Activated CD4-positive, alpha-beta T cell treated with anti-CD3 and anti-CD28 coated beads for 24 hours (primary cell): ENCODE measurements around the gene CDX1.

Experiments
- DNase-seq, 2 donors: peaks; one replicate each; pipeline ENCODE4 v3.0.0-alpha.2; 2020; ENCODE audit warnings: low read depth in 2 of 2

The CDX1 gene

DNA sequence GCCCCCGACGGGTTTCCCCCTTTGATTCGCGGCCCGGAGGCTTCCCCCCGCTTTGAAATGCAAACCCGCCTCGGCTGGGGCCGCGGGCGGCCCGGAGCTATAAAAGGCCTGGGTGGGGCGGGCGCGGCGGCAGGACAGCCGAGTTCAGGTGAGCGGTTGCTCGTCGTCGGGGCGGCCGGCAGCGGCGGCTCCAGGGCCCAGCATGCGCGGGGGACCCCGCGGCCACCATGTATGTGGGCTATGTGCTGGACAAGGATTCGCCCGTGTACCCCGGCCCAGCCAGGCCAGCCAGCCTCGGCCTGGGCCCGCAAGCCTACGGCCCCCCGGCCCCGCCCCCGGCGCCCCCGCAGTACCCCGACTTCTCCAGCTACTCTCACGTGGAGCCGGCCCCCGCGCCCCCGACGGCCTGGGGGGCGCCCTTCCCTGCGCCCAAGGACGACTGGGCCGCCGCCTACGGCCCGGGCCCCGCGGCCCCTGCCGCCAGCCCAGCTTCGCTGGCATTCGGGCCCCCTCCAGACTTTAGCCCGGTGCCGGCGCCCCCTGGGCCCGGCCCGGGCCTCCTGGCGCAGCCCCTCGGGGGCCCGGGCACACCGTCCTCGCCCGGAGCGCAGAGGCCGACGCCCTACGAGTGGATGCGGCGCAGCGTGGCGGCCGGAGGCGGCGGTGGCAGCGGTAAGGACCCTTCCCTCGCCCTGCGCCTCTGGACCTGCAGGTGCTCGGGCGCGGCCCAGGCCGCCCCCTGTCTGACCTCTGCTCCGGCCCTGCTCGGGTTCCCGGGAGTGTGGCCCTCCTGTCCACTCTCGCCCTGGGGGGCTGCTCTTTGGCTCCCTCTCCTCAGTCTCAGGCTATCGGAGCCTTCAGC, at the start of gene CDX1:
Gene CDX1, plus strand, starts transcription at position 129 of the 862 bp plus-strand sequence. Its CDS starts 99 bp downstream, at position 228.
- DNase-seq = no peak

DNA sequence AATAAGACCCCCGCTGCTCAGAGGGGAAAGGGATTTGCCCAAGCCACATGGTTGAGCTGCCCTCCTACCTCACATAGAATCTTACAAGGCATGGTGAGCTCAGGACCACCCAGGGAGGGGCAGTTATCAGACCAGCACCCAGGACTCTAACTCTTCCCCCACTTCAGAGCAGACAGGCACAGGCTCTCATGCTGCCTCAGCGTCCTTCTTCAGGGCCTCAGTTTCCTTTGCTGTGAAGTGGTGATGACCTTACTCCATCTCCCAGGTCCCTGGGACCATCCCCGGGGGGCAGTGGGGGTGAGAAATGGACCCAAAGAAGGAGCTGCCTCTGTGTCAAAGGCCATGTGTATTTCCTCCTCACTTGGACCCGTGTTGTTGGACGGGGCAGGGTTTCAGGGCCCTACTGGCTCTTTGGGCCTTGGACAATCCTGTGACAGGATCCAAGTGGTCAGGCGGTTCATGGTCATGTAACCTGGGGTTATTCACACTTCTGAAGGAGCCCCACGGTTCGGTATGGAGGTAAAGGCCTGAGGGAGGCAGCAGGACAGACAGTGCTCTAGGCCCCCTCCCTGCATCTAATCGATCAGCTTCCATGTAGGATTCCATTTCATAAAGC, 48.5 kb upstream of the CDX1 start:
- no peak for DNase-seq

DNA sequence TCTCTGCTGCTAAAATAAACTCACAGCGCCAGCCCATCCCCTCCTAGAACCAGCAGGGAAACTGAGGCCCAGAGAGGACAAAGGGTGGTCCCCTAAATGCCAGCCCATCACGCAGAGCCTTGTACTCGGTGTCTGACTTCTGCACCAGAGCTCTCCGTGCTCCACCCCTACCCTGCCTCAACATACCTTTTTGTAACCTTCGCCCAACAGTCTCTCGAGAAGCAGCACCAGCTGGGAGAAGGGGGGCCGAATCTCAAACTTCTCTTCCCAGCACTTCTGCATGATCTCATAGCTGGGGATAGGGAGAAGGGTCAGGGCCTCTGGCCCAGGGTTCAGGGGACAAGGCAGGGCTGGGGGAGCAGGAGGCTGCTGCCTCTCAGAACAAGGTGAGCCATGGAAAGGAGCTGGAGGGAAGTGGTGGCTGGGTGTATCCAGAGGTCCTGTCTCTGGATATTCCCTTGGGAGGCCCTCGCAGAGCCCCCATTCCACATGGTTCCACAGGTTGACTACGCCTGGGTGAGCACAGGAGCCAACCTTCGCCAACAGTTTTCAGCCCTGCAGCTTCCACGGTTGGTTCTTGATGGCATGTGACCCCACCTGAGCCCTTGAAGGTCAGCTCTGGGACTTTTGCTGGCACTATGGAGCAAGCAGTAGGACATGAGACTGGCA, 47.9 kb upstream of the CDX1 start:
- no peak for DNase-seq

DNA sequence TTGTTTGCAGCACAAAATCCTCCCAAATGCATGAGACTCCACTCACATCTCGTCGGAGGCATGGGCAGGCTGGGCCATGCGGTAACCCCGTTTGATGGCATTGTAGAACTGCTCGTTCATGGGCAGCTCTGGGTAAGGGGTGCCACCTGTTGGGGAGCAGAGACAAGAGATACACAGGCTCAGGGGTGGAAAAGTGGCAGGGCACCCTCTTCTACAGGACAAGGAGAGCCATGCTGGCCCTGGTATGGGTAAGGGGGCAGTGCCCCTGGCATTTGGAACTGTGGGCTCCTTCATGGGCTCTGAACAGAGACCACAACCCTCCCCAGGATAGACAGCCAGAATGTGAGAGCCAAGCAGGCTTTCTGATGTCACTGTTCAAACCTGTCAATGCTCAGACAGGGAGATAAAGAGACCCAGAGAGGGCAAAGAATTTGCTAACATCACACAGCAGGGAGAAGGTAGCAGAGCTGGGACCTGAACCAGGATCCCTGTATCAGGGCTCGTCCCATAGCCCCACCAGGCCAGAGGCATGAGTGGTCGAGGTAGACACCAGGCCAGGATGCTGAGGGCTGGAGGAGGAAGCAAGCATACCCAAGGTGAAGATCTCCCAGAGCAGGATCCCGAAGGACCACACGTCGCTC, 47.0 kb upstream of the CDX1 start:
- DNase-seq = no peak

DNA sequence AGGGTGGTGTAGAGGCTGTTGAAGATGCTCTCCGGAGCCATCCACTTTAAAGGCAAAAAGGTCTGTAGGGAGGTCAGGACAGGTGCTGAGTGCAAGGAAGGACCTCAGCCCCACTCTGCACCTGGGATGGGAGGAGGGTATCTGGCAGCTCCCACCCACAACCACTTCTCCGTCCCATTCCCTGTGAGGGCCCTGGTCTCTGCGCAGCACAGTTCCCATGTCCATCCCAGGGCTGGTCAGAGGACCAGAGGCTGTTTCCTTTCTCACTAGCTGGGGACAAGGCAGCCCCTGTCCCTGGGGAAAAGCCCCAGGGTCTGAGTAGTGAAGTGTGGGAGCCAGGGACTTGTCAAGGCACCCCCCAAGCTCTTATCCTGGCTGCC, 46.5 kb upstream of the CDX1 start:
- DNase-seq = no peak

DNA sequence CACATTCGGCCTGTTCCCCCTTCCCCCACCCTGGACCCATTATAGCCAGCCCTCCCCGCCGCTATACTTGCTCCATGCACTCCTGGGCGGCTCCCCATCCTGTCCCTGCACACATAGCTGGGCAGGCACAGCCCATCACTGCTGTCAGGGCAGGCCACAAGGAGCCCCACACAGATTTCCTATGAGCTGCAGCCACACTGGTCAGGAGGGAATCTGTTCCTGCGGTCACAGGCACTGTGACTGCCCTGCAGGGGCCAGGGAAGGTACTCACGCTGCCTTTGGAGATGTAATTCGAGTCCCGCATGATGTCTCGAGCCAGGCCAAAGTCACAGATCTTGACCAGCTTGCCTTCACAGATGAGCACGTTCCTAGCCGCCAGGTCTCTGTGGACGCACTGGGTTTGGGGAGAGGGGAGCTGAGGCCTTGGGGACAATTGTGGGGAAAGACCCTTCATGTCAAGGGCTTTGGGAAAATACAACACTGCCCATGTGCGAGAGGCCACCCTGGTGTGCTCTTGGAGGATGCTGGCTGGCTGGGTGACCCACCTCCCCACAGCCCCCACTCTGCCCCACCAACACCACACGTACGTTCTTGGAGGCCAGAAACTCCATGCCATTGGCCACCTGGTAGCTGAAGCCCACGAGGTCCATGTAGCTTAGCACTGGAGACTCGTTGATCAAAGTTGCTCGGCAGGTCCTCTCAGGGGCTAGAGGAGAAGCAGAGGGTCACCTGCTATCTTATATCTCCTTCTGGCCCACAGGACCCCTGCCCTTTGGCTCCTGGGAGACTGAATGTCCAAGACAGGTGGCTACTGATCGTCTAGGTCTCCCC, 45.7 kb upstream of the CDX1 start:
- DNase-seq = no peak

DNA sequence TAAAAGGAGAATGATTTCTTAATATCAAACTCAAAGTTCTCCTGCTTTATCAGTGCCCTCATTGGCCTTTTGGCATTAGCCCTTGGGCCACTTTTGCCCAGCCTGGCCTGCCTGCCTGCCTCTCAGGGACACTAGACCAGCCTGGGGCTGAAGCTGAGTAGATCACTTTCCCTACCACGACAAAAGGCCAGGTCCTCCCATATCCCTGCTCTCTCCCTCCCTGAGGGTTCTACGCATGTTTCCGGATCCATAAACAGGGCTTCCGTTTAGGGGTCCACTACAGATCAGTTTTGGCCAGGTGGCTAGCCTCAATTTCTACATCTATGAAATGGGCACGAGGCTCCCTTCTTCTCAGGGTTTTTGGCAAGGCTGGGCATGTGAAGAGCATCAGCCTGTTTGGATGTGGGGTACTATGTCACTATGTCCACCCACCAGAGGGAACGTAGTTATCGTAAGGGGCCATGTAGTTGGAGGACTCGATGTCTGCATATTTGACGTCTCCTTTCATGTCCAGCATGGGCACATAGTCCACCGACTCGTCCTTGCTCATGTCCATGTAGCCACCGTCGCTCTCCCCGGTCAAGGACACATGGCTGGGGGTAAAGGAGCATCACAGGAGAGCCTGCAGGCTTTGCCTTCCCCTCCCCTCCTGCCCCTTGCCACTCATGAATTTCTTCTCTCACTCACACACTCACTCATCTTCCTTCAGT, 45.0 kb upstream of the CDX1 start:
- DNase-seq = no peak

DNA sequence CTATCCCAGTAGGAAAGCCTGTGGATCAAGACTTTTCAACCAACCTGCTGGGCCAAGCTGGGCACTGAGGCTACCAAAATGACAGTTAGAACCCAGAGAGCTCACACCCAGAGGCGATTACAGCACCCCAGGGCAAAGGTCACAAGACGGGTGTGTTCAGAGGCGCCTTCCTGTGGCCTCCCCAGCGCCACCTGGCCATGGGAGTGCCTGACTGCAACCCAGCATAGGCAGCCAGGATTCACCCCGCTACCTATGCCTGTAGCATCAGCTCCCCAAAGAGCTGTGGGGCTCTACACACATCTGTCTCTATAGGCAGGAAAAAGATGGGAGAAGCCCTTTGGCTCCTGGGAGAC, 44.4 kb upstream of the CDX1 start:
- no peak for DNase-seq

DNA sequence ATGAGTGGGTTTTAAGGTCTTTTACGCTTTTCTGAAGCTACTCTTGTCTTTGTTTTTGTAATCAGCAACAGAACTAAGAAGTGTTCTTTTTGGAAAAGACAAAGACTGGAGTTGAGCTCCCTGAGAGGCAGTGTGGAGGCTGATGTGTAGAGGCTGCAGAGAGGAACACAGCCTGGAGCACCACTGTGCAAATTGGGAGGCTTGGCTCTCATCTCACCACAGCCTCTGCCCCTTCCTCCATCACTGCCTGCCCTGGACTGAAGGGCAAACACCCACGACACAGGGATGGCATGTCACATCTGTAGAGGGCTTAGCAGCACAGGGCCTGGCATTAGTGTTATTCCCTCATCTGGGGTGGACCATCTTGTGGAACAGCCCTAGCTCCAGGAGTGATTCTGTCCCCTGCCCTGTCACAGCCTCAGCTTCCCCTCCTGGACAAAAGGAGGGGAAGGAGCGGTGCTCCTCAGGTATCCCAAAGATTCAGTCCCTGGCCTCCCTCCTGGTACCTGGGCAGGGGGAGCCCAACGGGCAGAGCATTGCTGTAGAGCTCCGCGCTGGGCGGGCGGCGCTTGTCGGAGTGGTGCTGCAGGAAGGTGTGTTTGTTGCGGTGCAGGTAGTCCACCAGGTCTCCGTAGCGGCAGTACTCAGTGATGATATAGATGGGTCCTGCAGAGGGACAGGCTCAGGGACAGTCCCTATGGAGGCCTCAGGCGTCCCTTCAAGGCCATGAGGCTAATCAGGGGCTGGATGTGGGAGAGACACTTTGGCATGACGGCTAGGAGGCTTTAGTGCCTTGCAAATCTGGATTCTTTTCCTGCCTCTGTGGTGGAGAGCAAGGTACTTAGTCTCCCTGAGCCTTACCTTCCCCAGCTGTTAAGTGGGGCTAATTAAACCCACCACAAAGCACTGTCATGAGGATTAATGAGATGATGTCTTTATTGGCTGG, 43.8 kb upstream of the CDX1 start:
- DNase-seq = no peak

DNA sequence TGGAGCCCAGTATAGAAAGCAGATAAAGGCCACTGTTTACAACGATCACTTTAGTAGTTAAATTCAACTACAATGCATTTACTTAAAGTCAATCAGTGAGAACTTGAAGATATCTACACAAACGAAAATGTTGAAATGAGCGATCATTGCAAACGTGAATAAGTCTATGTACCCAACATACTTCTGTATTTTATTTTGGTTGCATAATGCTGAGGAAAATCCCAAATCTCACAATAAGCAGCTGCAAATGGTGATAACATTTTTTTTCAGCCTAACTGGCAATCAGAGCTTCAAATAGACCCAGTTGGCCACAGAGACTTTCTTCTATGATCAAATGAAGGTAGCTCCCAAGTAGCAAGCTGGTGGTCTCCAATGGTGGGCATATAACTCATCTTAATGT, 43.0 kb upstream of the CDX1 start:
- DNase-seq = no peak

DNA sequence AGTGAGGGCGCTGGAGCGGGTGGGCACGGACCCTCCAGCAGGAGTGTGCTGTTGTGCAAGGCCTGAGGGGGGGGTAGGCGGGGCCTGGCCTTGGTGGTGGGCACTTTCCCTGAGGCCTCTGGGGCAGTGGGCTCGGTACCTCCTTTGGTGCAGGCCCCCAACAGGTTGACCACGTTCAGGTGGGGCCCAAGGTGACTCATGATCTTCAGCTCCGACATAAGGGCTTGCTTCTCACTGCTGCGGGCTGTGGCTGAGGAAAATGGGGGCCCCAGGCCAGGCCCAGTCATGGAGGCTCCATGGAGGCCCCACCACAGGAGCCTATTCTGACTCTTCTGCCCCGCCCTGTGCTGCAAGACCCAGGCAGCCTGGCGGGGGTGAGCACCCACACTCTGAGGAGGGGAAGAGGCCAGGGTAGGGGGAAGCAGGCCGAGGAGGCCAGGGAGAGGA, 42.4 kb upstream of the CDX1 start:
- DNase-seq = no peak

DNA sequence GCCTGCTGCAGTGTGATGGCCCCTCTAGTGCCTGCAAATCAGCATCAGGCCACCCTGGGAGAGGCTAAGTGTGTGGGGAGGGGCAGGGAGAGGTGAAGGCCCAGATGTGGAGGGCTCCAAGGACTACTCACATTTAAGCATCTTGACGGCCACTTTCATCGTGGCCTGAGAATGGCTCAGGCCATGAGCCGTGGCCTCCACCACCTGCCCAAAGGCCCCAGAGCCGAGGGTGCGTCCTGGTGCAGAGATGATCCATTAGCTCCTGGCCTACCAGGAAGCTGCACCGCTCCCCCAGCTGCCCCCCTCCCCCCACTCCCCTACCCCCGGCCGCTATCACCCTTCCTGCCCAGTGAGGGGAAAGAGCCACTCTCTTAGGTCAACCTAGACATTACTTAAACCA, 42.0 kb upstream of the CDX1 start:
- DNase-seq = no peak

DNA sequence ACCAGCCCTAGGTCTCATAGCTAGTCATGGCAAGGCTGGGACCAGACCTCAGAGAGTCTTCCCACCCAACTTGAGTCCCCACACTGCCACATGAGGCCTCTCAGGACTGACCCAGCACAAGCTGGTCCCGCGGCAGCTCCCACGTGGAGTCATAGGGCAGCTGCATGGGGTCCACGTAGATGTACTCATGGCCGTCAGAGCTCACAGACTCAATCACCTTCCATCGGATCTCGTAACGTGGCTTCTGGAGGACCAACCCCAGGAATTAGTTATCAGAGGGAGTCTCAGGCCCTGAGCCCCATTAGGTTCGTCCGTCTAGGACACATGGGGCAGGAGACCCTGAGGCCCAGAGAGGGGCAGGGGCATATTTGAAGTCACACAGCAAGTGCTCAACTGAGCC, 41.2 kb upstream of the CDX1 start:
- no peak for DNase-seq

DNA sequence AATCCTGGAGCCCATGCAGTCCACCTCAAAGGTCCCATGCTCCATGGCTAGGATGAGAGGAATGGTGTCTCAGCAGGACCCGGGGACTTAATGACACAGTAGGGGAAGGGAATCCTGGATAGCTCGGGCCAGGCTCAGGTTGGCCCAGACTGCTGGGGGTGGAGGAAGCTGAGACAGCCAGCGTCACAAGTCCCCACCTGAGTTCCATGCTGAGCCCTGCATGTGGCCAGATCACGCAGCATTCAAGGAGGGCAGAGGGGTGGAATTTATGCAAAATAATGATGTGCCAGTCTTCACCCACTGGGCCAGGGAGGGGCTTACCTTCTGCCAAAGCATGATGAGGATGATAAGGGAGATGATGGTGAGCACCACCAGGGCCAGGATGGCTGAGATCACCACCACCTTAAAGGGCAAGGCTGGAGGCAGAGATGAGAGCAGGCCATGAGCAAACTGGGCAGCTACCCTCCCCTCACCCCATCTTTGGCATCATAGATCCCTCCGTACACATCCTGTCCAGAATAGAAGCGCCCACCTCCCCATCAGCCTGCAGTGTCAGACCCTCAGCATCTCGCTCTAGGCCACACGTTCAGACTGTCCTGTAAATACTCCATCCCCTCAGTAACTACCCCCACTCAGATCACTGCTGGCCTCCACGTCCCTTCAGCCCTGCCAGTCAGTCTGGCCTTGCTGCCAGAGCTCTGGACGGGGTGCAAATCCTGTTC, 40.2 kb upstream of the CDX1 start:
- DNase-seq = no peak

DNA sequence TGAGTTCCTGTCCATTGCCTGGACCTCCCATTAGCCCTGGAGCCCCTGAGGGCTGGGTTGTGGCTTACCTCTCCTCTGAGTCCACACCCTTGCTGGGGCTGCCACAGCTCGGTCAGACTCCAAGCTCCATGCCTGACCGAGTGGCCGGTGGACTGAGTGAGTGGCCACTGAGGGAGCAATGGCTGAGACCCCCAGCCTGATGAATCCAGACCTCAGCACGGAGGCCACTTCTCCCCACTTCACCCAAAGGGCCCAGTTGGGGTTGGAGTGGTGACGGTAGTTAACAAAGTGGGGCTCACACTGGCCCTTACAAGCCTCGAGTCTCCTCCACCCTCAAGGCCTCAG, 39.7 kb upstream of the CDX1 start:
- no peak for DNase-seq

DNA sequence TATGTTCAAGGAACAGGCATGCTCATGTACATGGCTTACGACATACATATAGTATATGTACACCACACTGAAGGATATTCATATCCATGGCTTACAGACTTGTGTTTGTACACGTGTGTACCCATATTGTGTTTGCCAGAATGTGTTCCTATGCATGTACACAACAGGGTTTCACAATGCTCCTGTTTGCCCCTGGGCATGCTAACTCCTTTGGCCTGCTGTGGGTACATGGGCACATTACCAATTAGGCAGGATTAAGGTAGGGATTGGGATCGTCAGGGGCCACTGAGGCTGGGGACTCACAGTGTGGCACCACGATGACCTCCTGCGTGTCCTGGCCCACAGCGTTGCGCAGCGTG, 37.1 kb upstream of the CDX1 start:
- no peak for DNase-seq

DNA sequence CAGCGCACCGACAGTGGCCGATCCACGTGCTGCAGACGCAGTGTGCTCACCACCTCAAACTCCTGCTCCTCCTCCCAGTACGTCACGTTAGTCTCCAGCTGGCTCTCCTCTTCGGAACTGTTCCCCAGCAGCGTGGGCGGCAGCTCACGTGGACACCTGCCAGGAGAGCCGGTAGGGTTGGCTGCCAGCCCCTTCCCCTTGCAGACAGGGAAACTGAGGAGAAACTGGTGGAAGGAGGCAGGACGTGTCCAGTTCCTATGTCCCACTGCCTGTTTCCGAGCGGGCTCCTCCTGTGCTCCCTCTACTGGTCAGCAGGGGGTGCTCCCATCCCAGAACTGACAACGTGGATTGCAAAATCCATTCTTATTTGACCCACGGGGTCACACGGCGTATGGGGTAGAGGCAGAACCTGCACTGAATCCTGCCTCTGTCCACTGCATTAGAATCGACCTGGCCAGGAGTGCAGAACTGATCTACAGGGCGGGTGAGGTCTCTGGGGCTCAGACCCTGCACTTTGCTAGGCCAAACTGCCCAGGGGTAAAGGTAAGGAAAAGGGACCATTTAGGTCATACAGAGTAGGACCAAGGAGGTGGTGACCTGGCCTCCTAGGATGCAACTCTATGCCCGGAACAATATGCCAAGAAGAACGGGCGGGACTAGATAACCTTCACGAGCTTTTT, 36.6 kb upstream of the CDX1 start:
- DNase-seq = peak; percentile 7 to 22

DNA sequence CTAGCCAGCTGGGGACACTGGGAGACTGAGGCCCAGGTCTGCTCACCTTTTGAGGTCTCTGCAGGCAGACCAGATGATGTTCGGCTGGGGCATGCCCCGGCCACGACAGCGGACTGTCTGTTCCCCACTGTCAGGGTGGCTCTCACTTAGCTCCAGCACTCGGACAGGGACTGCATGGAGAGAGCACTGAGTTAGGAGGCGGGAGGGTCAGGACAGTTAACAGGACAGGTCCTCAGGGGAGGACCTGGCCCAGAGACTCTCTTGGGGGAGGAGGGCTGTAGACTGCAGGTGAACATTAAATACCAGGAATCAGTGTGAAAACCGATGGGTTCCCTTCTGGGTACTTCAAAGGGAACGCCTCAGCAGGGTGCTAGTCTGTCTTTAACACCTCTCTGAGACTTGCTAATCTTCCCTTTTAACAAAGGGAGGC, 36.1 kb upstream of the CDX1 start:
- no peak for DNase-seq

DNA sequence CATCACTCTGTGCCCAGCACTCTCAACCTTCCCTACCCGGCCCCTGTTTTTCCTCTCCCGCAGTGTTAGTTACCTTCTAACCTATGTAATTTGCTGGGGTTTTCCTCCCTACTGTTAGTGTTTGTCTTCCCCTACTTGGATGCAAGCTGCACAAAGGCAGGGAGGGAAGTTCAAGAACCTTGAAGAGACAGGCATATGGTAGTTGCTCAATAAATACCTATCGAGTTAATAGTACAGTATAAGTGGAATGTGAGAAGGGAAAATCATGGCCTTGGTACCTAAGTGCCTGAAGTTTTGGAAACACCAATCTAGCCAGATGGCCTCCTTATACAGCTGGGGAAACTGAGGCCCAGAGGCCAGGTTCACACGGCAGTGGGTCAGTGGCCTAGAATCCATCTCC, 35.1 kb upstream of the CDX1 start:
- DNase-seq = no peak
